GM21515 (cell line): Measurements from ENCODE around the gene CLCN2.
A peak's percentile ranks its signal among the peaks of the same experiment; 100 is the strongest.

Experiments used
- ATAC-seq: cut with Tn5 transposase; IDR thresholded peaks from one replicate; pipeline ENCODE4 v1.9.1; 2021; ENCODE audit not compliant: unreplicated experiment

CLCN2 gene

GRCh38 chr3:184361532-184361931, at the start of gene CLCN2, which contains the start of gene POLR2H:
CLCN2 (minus strand) TSS chr3:184361605; CDS start chr3:184361479, 126 bp downstream.
POLR2H (plus strand) TSS chr3:184361710; CDS start chr3:184363493, 1,783 bp downstream.
- ATAC-seq: peak; percentile 39

GRCh38 chr3:184409946-184410500, 48.6 kb upstream of the CLCN2 start:
- no peak for ATAC-seq

DNA sequence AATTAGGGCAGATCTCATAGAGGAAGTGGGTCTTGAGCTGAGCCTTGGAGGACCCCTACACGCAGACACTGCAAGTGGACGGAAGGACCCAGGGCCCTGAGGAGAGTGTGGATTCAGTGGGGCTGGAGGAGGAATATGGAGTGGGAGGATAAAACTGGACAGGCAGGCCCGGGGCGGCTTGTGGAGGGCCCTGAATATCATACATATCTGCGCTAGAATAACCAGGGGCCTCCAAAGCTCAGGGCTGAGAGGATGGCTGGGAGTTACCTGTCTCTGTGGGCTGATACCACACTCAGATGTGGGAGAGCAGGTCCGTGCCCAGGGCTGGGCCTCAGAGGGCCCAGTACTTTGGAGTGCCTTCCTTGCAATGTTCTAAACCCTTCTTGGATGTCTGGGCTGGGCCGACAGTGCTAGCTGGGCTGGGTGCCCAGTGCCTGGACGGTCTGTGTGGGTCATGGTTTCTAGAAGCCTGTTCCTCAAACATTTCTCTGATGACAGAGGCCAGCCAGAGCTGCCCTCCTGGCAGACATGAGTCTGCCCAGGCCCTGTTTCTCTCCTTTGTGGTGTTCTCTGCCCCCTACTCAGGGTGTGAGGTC, 48.0 kb upstream of the CLCN2 start:
- ATAC-seq: no peak

GRCh38 chr3:184405075-184406030, 43.9 kb upstream of the CLCN2 start:
- no peak for ATAC-seq

GRCh38 chr3:184399410-184399809, 38.0 kb upstream of the CLCN2 start:
- ATAC-seq: no peak

DNA sequence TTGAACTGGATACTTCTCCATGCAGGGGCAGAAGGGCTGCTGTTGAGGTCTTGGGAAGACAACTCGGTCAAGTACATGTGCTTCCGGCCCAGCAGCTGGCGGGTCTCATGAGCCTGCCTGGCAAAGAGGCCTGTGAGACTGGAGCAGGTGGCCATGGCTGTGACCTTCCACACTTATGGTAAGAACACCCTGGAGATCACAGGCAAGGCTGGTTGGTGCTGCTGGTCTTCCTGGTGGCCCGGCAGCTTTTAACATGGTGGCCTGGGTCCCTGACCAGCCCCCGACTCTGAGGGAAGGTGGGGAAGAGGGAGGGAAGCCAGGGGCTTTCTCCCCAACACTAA, 33.9 kb upstream of the CLCN2 start:
- ATAC-seq: no peak

GRCh38 chr3:184391266-184391665, 29.9 kb upstream of the CLCN2 start:
- ATAC-seq: no peak

GRCh38 chr3:184389935-184390528, 28.6 kb upstream of the CLCN2 start:
- ATAC-seq: no peak

GRCh38 chr3:184389384-184389783, 28.0 kb upstream of the CLCN2 start:
- no peak for ATAC-seq

DNA sequence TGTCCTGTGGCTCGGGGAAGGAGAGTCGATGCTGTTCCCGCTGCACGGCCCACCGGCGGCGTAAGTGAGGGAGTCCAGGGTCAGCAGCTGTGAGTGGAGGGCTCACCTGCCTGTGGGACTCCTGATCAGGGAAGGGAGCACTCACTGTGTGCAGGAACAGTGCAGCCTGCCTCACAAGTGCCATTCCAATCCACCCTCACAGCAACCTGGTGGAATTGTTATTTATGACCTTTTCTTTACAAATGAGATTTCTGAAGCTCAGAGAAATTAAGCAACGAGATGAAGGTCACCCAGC, 27.5 kb upstream of the CLCN2 start:
- ATAC-seq: no peak

DNA sequence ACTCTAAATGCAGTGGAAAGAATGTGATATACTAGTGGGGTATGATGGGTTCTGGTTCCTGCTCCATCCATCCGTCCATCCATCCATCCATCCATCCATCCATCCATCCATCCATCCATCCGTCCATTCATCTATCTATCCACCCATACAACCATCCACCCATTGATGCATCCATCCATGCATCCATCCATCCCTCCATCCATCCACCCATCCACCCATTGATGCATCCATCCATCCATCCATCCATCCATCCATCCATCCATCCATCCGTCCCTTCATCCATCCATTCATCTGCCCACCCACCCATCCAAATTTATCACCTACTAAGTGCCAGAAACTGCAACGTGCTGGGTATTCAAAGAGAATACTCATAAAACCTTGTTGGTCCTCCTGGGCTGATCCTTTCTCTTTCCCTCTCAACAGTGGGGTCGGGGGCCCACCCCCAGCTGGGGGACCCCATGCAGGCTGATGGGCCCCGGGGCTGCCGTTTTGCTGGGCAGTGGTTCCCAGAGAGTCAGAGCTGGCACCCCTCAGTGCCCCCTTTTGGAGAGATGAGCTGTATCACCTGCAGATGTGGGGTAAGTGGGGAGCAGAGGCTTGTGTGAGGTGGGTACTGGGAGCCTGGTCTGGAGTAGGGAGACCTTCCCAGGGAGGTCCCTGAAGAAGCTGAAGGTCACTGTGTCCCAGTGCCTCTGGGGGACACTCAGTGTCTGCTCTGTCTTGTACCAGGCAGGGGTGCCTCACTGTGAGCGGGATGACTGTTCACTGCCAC, 26.9 kb upstream of the CLCN2 start:
- no peak for ATAC-seq

GRCh38 chr3:184387174-184387714, 25.8 kb upstream of the CLCN2 start:
- no peak for ATAC-seq

GRCh38 chr3:184386047-184386806, 24.8 kb upstream of the CLCN2 start:
- ATAC-seq: no peak

DNA sequence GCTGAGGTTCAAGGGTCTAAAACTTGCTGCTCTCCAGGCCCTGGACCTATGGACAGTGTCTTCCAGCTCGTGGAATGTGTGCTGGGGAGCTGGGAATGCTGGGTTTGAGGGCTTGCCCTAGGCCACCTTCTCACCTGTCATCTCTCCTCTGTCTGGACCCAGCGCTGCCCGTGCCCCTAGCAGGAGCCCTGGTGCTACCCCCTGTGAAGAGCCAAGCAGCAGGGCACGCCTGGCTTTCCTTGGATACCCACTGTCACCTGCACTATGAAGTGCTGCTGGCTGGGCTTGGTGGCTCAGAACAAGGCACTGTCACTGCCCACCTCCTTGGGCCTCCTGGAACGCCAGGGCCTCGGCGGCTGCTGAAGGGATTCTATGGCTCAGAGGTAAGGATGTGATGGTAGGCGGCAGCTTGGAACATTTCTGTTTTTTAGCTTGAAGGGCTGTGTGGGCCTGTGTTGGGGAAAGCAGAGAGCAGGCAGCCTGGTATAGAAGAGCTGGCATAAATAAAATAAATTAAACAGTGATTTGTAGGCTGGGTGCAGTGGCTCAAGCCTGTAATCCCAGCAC, 23.5 kb upstream of the CLCN2 start:
- ATAC-seq: no peak

GRCh38 chr3:184384342-184384741, 22.9 kb upstream of the CLCN2 start:
- ATAC-seq: no peak

- ATAC-seq: no peak
These were observed 21.8 kb upstream of the CLCN2 start for GRCh38 chr3:184383033-184383740.

GRCh38 chr3:184382326-184383032, 21.1 kb upstream of the CLCN2 start:
- no peak for ATAC-seq
